ENCODE results near the gene PCDHA5. TPM values are rescaled to one million over a fixed set of nuclear protein-coding genes. Genes with fewer than 3 reads are reported as not detected.
"Not testable (repeated sequence)": the region's sequence is repeated elsewhere in the genome, so short reads cannot be mapped to it uniquely, and the experiment has no call there.

Gene PCDHA5
- total and polyA plus RNA-seq, 10 of the 15 experiments (the other 5 are each of a cell fraction or from before 2014, with no cell fraction given), result under 0.01 TPM; not detected in 9

DNA sequence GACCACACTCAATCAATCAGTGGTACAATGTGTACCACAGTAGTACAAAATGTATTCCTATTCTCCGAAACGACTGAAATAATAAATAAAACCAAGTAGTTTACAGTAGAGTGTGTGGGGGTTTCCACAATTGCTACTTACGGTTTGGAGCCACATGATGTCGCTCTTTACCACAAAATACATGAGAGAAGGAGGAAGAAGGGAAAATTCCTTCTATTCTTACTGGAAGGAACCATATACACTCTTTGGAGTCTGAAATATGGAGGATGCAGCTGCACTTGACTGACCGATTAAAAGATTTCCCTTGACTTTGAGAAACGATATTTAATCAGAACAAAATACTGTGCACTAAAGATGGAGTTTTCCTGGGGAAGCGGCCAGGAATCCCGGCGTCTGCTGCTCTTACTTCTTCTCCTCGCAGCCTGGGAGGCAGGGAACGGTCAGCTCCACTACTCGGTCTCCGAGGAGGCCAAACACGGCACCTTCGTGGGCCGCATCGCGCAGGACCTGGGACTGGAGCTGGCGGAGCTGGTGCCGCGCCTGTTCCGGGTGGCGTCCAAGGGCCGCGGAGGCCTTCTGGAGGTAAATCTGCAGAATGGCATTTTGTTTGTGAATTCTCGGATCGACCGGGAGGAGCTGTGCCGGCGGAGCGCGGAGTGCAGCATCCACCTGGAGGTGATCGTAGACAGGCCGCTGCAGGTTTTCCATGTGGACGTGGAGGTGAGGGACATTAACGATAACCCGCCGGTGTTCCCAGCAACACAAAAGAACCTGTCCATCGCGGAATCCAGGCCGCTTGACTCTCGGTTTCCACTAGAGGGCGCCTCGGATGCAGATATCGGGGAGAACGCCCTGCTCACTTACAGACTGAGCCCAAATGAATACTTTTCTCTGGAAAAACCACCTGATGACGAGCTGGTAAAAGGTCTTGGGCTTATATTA is 14.3 kb upstream of the PCDHA5 start, which contains the start of gene PCDHA4:
Gene PCDHA4, plus strand, starts transcription at position 235 of the 942 bp plus-strand sequence.
- DNase-seq (ENCODE audit: low read depth, low spot score), result no peak
- no peaks in the 10 kb centered on the region for H4K20me1 ChIP-seq (ENCODE audit: control insufficient read depth, insufficient read depth)
- H3K4me1 ChIP-seq (ENCODE audit: control insufficient read depth, insufficient read depth, low read length), result no peaks in the 10 kb centered on the region
- no TSS peak for BruUV-seq (replicated peaks)
- RAD21 ChIA-PET (ENCODE audit: unreplicated experiment), result no interaction called here
- no peak within 1 kb of the TSS for H3K4me3 ChIP-seq
- intact Hi-C loops (cut with micrococcal nuclease; ENCODE audit: unreplicated experiment) (no loop called here), in situ Hi-C loops (cut with MboI) (loop anchor here (25.0 kb wide), 1 partner anchor 755 kb away; no protein-coding TSS in a partner anchor)
- H3K9me3 ChIP-seq (replicated peaks; ENCODE audit: control insufficient read depth, insufficient read depth, low read length), result no peaks in the 10 kb centered on the region; the same call in 2 of the 3 replicates
- H2AFZ ChIP-seq (ENCODE audit: control insufficient read depth, low read depth, low read length), result no peak within 1 kb of the TSS
- H3K36me3 ChIP-seq (ENCODE audit: control insufficient read depth in 2 of 2, insufficient read depth in 2 of 2, low read length in 1 of 2), result no peaks in the 10 kb centered on the region
- CTCF ChIA-PET, result interaction anchor here (1.4 to 2.0 kb wide), 2 partner anchors 10 to 15 kb away, joined by 3 to 5 read pairs; partner anchors contain the start of gene PCDHA5
- no peaks in the 10 kb centered on the region for H3K27me3 ChIP-seq (replicated peaks in 1 of 2; ENCODE audit: control insufficient read depth in 2 of 2, insufficient read depth in 2 of 2, low read length in 1 of 2)
- no peak within 1 kb of the TSS for H3K9ac ChIP-seq (ENCODE audit: control insufficient read depth, insufficient read depth, low read length)
- no peak for FAIRE-seq
- H3K4me2 ChIP-seq (ENCODE audit: control insufficient read depth, insufficient read depth), result no peak within 1 kb of the TSS
- POLR2A ChIA-PET, result no interaction called here
- H3K79me2 ChIP-seq (ENCODE audit: control insufficient read depth, insufficient read depth, low read length), result no peaks in the 10 kb centered on the region
- WGBS (ENCODE audit: insufficient coverage, insufficient replicate concordance, low lambda C conversion rate, missing lambda C conversion rate), result 52% methylated on average over 32 of the region's 47 CpGs
- SMC1A ChIA-PET (ENCODE audit: uncharacterized antibody, unreplicated experiment), result no interaction called here
- TF ChIP-seq, protein P1, sequence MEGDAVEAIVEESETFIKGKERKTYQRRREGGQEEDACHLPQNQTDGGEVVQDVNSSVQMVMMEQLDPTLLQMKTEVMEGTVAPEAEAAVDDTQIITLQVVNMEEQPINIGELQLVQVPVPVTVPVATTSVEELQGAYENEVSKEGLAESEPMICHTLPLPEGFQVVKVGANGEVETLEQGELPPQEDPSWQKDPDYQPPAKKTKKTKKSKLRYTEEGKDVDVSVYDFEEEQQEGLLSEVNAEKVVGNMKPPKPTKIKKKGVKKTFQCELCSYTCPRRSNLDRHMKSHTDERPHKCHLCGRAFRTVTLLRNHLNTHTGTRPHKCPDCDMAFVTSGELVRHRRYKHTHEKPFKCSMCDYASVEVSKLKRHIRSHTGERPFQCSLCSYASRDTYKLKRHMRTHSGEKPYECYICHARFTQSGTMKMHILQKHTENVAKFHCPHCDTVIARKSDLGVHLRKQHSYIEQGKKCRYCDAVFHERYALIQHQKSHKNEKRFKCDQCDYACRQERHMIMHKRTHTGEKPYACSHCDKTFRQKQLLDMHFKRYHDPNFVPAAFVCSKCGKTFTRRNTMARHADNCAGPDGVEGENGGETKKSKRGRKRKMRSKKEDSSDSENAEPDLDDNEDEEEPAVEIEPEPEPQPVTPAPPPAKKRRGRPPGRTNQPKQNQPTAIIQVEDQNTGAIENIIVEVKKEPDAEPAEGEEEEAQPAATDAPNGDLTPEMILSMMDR (IDR thresholded peaks at IDR 0.05 in 2 of 3, conservative IDR thresholded peaks at IDR 0.05 in 1 of 3; ENCODE audit: control insufficient read depth in 2 of 3, extremely low read depth in 1 of 3, insufficient read depth in 1 of 3, low read depth in 3 of 3, low read length in 3 of 3), result peak in 2 of 3 experiments; percentile 13 to 15; a peak in 1 of 6 replicates
- no peak for TF ChIP-seq JUNB (IDR thresholded peaks at IDR 0.05)
- ATAC-seq, result no peak
- no peak within 1 kb of the TSS for H3K27ac ChIP-seq (ENCODE audit: control insufficient read depth, insufficient read depth)

GRCh38 chr5:140808241-140808888 is 13.0 kb upstream of the PCDHA5 start:
- BruUV-seq (replicated peaks); H3K36me3 ChIP-seq (ENCODE audit: control insufficient read depth in 2 of 2, insufficient read depth in 2 of 2, low read length in 1 of 2); ATAC-seq; DNase-seq (ENCODE audit: low read depth, low spot score); H3K4me3 ChIP-seq; H4K20me1 ChIP-seq (ENCODE audit: control insufficient read depth, insufficient read depth); H3K27ac ChIP-seq (ENCODE audit: control insufficient read depth, insufficient read depth); POLR2A ChIA-PET; H3K9ac ChIP-seq (ENCODE audit: control insufficient read depth, insufficient read depth, low read length); intact Hi-C loops (cut with micrococcal nuclease; ENCODE audit: unreplicated experiment); SMC1A ChIA-PET (ENCODE audit: uncharacterized antibody, unreplicated experiment); H2AFZ ChIP-seq (ENCODE audit: control insufficient read depth, low read depth, low read length); H3K27me3 ChIP-seq (replicated peaks in 1 of 2; ENCODE audit: control insufficient read depth in 2 of 2, insufficient read depth in 2 of 2, low read length in 1 of 2); FAIRE-seq; RAD21 ChIA-PET (ENCODE audit: unreplicated experiment); H3K9me3 ChIP-seq (replicated peaks; ENCODE audit: control insufficient read depth, insufficient read depth, low read length); H3K79me2 ChIP-seq (ENCODE audit: control insufficient read depth, insufficient read depth, low read length); H3K4me1 ChIP-seq (ENCODE audit: control insufficient read depth, insufficient read depth, low read length); H3K4me2 ChIP-seq (ENCODE audit: control insufficient read depth, insufficient read depth): not testable (repeated sequence)
- 83% methylated on average over 44 of the region's 62 CpGs for WGBS (ENCODE audit: insufficient coverage, insufficient replicate concordance, low lambda C conversion rate, missing lambda C conversion rate)
- CTCF ChIA-PET, result interaction anchor here (1.4 kb wide), 1 partner anchor 8 kb away, joined by 3 read pairs; no protein-coding TSS in a partner anchor
- in situ Hi-C loops (cut with MboI), result loop anchor here (25.0 kb wide), 1 partner anchor 754 kb away; no protein-coding TSS in a partner anchor
